Glutamatergic neuron (in vitro differentiated cells): Measurements from ENCODE around the gene TMA16. TPM values are rescaled to one million over a fixed set of nuclear protein-coding genes. Genes with fewer than 3 reads are reported as not detected.

Source experiments
- DNase-seq: peaks from one replicate; pipeline ENCODE4 v3.0.0; 2022
- H3K27ac Mint-ChIP-seq: one replicate; pipeline ENCODE4 v1.8.0; 2020; ENCODE audit warnings: mild to moderate bottlenecking, mixed read lengths, inconsistent platforms; ENCODE audit not compliant: unreplicated experiment
- H3K27me3 Mint-ChIP-seq: one replicate; pipeline ENCODE4 v1.8.0; 2020; ENCODE audit warnings: mild to moderate bottlenecking, moderate library complexity, mixed read lengths, inconsistent platforms; ENCODE audit not compliant: unreplicated experiment
- H3K36me3 Mint-ChIP-seq: one replicate; pipeline ENCODE4 v1.8.0; 2020; ENCODE audit warnings: mild to moderate bottlenecking, mixed read lengths, inconsistent platforms; ENCODE audit not compliant: unreplicated experiment
- H3K4me1 Mint-ChIP-seq: one replicate; pipeline ENCODE4 v1.8.0; 2020; ENCODE audit warnings: mild to moderate bottlenecking, low read depth, mixed read lengths, inconsistent platforms; ENCODE audit not compliant: unreplicated experiment
- H3K4me3 Mint-ChIP-seq: one replicate; pipeline ENCODE4 v1.8.0; 2020; ENCODE audit warnings: mild to moderate bottlenecking, mixed read lengths, inconsistent platforms; ENCODE audit not compliant: unreplicated experiment
- H3K9me3 Mint-ChIP-seq: one replicate; pipeline ENCODE4 v1.8.0; 2020; ENCODE audit warnings: mild to moderate bottlenecking, moderate library complexity, mixed read lengths, inconsistent platforms; ENCODE audit not compliant: unreplicated experiment
- total RNA-seq: library from RNA; stranded (reverse); fragmentation: NEBNext Ultra II Directional; extraction: Animal tissue kit (Norgen Biotek cat#: 25700); gene quantifications from one replicate; pipeline ENCODE4 v1.2.1, GENCODE V29; 2021; ENCODE audit not compliant: unreplicated experiment
- TF ChIP-seq, protein P1 (sequence below): fragments of 200-600 bp; sonication (generic); IDR thresholded peaks from one replicate; pipeline ENCODE4 v1.5.0; 2021; ENCODE audit not compliant: partially characterized antibody, unreplicated experiment

Gene TMA16
- total RNA-seq, 1 donor from 2014 or later = 30.8 TPM

GRCh38 chr4:163540448-163540847, 46.0 kb downstream of the TMA16 start:
- Mint-ChIP-seq H3K27me3 (no peaks in the 10 kb centered on the region), H3K36me3 (no peaks in the 10 kb centered on the region), H3K4me3 (no peak overlapping the region), H3K9me3 (no peaks in the 10 kb centered on the region), H3K27ac (no peak overlapping the region), H3K4me1 (peaks cover 14% of the 10 kb centered on the region)
- DNase-seq = no peak
- TF ChIP-seq, protein P1, sequence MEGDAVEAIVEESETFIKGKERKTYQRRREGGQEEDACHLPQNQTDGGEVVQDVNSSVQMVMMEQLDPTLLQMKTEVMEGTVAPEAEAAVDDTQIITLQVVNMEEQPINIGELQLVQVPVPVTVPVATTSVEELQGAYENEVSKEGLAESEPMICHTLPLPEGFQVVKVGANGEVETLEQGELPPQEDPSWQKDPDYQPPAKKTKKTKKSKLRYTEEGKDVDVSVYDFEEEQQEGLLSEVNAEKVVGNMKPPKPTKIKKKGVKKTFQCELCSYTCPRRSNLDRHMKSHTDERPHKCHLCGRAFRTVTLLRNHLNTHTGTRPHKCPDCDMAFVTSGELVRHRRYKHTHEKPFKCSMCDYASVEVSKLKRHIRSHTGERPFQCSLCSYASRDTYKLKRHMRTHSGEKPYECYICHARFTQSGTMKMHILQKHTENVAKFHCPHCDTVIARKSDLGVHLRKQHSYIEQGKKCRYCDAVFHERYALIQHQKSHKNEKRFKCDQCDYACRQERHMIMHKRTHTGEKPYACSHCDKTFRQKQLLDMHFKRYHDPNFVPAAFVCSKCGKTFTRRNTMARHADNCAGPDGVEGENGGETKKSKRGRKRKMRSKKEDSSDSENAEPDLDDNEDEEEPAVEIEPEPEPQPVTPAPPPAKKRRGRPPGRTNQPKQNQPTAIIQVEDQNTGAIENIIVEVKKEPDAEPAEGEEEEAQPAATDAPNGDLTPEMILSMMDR = no peak

- no peak for DNase-seq
- H3K27ac Mint-ChIP-seq = no peak overlapping the region
- no peaks in the 10 kb centered on the region for H3K27me3 Mint-ChIP-seq
- H3K4me3 Mint-ChIP-seq = no peak overlapping the region
- H3K9me3 Mint-ChIP-seq = no peaks in the 10 kb centered on the region
- TF ChIP-seq, protein P1 = no peak
- H3K4me1 Mint-ChIP-seq = peaks cover 13% of the 10 kb centered on the region
- H3K36me3 Mint-ChIP-seq = no peaks in the 10 kb centered on the region
These were observed 46.5 kb downstream of the TMA16 start for GRCh38 chr4:163540977-163541376.

- Mint-ChIP-seq H3K9me3 (no peaks in the 10 kb centered on the region), H3K36me3 (no peaks in the 10 kb centered on the region), H3K27ac (no peak overlapping the region), H3K4me3 (no peak overlapping the region), H3K27me3 (no peaks in the 10 kb centered on the region), H3K4me1 (peaks cover 10% of the 10 kb centered on the region)
- no peak for DNase-seq
- TF ChIP-seq, protein P1 = no peak
These were observed 47.8 kb downstream of the TMA16 start for GRCh38 chr4:163542275-163542674.

DNA sequence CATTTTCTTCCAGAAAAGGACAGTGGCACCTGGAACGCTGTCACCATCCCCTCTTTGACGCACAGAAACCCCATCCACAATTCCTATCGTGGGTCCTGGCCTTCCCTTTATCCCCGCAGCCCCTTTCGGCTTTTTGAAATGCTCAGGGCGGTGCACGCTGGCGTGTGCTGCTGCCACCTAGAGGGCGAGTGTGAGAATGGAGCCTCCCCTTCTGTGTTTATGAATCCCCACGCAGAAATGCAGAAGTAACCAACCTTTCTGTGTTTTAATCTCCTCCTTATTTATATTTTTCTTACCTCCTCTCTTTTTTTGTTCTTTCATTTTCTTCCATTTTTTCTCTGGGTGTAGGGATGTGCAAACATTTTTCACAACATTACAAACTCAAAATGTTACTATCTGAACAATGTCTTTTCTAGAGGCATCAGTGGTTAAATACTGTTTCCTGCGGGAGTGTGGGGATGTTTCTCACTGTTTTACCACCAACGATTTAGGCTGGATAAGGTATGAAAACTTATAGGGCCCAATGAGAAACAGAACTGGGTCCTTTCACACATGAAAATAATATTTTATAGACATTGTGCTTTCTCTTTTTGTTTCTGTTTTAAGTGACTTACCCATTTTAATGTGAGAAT, 50.0 kb downstream of the TMA16 start:
- TF ChIP-seq, protein P1 = peak; percentile 87
- Mint-ChIP-seq H3K4me3 (no peak overlapping the region), H3K9me3 (no peaks in the 10 kb centered on the region), H3K27ac (no peak overlapping the region), H3K27me3 (no peaks in the 10 kb centered on the region), H3K36me3 (no peaks in the 10 kb centered on the region), H3K4me1 (peaks cover 4% of the 10 kb centered on the region)
- peak; percentile 79 for DNase-seq

DNA sequence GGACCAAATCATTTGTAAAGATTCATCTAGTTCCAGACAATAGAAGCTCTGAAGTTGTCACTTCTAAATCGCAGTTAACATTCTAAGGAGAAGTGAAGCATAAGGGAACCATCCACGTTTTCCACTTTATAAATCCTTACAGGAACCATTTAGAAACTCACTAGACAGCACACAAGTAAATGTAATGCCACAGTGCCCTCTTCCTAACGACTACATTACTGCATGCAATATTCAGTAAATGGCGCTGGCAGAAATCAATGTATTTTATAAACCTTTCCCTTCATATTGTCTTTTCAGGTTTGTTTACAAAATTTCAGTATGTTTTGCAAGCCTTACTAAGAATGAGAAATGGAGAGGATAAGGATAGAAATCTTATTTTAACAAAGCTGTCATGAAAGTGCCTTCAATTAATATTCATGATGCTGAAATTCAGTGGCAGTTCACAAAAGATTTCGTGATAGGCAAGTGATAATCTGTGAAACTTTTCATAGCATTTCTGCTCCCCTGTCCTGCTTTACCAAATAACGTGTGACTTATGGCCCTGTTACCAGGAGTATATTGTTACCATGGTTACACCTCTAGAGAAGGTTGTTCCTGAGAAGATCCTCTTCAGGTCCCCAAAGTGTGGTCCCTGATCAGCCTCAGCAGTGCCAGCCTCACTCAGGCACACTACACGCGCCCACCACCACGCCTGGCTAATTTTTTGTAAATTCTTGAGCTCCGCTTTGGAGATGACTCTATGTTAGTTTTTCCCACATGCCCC, 54.2 kb downstream of the TMA16 start:
- H3K27me3 Mint-ChIP-seq = no peaks in the 10 kb centered on the region
- peaks cover 6% of the 10 kb centered on the region for H3K4me1 Mint-ChIP-seq
- no peak overlapping the region for H3K27ac Mint-ChIP-seq
- H3K4me3 Mint-ChIP-seq = peak overlapping the region; percentile 26
- TF ChIP-seq, protein P1 = peak; percentile 67
- no peaks in the 10 kb centered on the region for H3K36me3 Mint-ChIP-seq
- no peaks in the 10 kb centered on the region for H3K9me3 Mint-ChIP-seq
- no peak for DNase-seq
